HepG2 (cell line): Measurements from ENCODE around the gene AADACL4. TPM values are rescaled to one million over a fixed set of nuclear protein-coding genes. Genes with fewer than 3 reads are reported as not detected.

Experiments
- ATF2 ChIP-seq: sonication (generic); formaldehyde crosslinking; IDR thresholded peaks from 2 replicates; pipeline ENCODE4 v1.4.0; 2020; ENCODE audit warnings: missing genetic modification reagents
- GATAD2A ChIP-seq: IDR thresholded peaks from 2 replicates; pipeline ENCODE4 v1.6.1; 2016
- GRHL1 ChIP-seq: sonication (generic); formaldehyde crosslinking; conservative IDR thresholded peaks from 2 replicates; pipeline ENCODE4 v1.8.0; 2022; ENCODE audit warnings: missing genetic modification reagents
- NFE2L1 ChIP-seq: sonication (generic); formaldehyde crosslinking; IDR thresholded peaks from 2 replicates; pipeline ENCODE4 v1.4.0; 2020; ENCODE audit warnings: missing genetic modification reagents, mild to moderate bottlenecking, borderline replicate concordance
- REL ChIP-seq: sonication (generic); formaldehyde crosslinking; conservative IDR thresholded peaks from 2 replicates; pipeline ENCODE4 v1.8.0; 2022; ENCODE audit warnings: mild to moderate bottlenecking, missing genetic modification reagents, moderate library complexity
- REPIN1 ChIP-seq: sonication (generic); formaldehyde crosslinking; IDR thresholded peaks from 2 replicates; pipeline ENCODE4 v1.8.0; 2022; ENCODE audit warnings: missing genetic modification reagents, low read depth, mild to moderate bottlenecking, borderline replicate concordance
- TBX2 ChIP-seq: sonication (generic); formaldehyde crosslinking; IDR thresholded peaks from 2 replicates; pipeline ENCODE4 v1.5.0; 2020; ENCODE audit warnings: missing genetic modification reagents, mild to moderate bottlenecking, borderline replicate concordance
- ZBTB14 ChIP-seq: sonication (generic); formaldehyde crosslinking; IDR thresholded peaks from 2 replicates; pipeline ENCODE4 v1.4.0; 2020; ENCODE audit warnings: missing genetic modification reagents
- ZBTB49 ChIP-seq: sonication (generic); formaldehyde crosslinking; IDR thresholded peaks from 2 replicates; pipeline ENCODE4 v1.4.0; 2020; ENCODE audit warnings: missing genetic modification reagents, borderline replicate concordance
- ZNF3 ChIP-seq: IDR thresholded peaks from 2 replicates; pipeline ENCODE4 v1.7.0; 2017; ENCODE audit warnings: inconsistent platforms
- ZNF337 ChIP-seq: sonication (generic); formaldehyde crosslinking; IDR thresholded peaks from 2 replicates; pipeline ENCODE4 v1.5.1; 2020; ENCODE audit warnings: missing genetic modification reagents, low read depth, mild to moderate bottlenecking, borderline replicate concordance
- ZNF33A ChIP-seq: sonication (generic); formaldehyde crosslinking; IDR thresholded peaks from 2 replicates; pipeline ENCODE4 v1.5.1; 2020; ENCODE audit warnings: missing genetic modification reagents, mild to moderate bottlenecking, moderate library complexity, borderline replicate concordance
- ZNF557 ChIP-seq: sonication (generic); formaldehyde crosslinking; IDR thresholded peaks from 2 replicates; pipeline ENCODE4 v1.4.0; 2020; ENCODE audit warnings: missing genetic modification reagents
- ZZZ3 ChIP-seq: sonication (generic); formaldehyde crosslinking; IDR thresholded peaks from 2 replicates; pipeline ENCODE4 v1.4.0; 2020; ENCODE audit warnings: missing genetic modification reagents, mild to moderate bottlenecking, borderline replicate concordance
- polyA plus RNA-seq, 8 experiments: library from polyadenylated mRNA; depleted of rRNA in 3 of 8; stranded (reverse) in 7 of 8; unstranded in 1 of 8; fragments of >200 nt; fragmentation: Illumina TruSeq in 4 of 8; extraction: Trizol in 4 of 8; gene quantifications; 2 replicates each; pipeline versions ENCODE4 v1.2.1 to v1.2.3, GENCODE V29; 2011 to 2016; ENCODE audit warnings: low read depth in 4 of 8, missing spikeins in 1 of 8, mixed read lengths in 1 of 8; ENCODE audit not compliant: insufficient read depth in 1 of 8
- total RNA-seq, 5 experiments: library from RNA; depleted of rRNA; stranded (reverse); fragments of >200 nt; fragmentation: Illumina TruSeq; extraction: Trizol; gene quantifications; 2 replicates each; pipeline ENCODE4 v1.2.3, GENCODE V29; 2016; ENCODE audit warnings: low read depth in 1 of 5
- TF ChIP-seq, protein P1 (sequence below): sonication (generic); formaldehyde crosslinking; IDR thresholded peaks from 2 replicates; pipeline ENCODE4 v1.4.0; 2020; ENCODE audit warnings: missing genetic modification reagents, borderline replicate concordance
- TF ChIP-seq, protein P2 (sequence below): sonication (generic); formaldehyde crosslinking; IDR thresholded peaks from 2 replicates; pipeline ENCODE4 v1.4.0; 2020; ENCODE audit warnings: mild to moderate bottlenecking, missing genetic modification reagents

The AADACL4 gene
- total and polyA plus RNA-seq, 2 of the 13 experiments (the other 11 are each of a cell fraction or from before 2014, with no cell fraction given), result not detected

GRCh38 chr1:12604114-12604874 is 39.6 kb upstream of the AADACL4 start (continued):
- TF ChIP-seq ZZZ3 (CRISPR knock-in tag) (no peak), ZBTB49 (CRISPR knock-in tag) (no peak), TBX2 (CRISPR knock-in tag) (peak; percentile 96), ZNF33A (no peak), GATAD2A (CRISPR knock-in tag) (peak; percentile 93), ATF2 (CRISPR knock-in tag) (peak; percentile 76; the same call in 1 of the 2 replicates), REPIN1 (CRISPR knock-in tag) (no peak), GRHL1 (no peak), ZNF337 (CRISPR knock-in tag) (peak; percentile 66; the same call in 1 of the 2 replicates), ZBTB14 (CRISPR knock-in tag) (no peak), ZNF557 (no peak), NFE2L1 (CRISPR knock-in tag) (no peak), ZNF3 (CRISPR knock-in tag) (no peak), REL (CRISPR knock-in tag) (no peak)
- TF ChIP-seq, protein P1, sequence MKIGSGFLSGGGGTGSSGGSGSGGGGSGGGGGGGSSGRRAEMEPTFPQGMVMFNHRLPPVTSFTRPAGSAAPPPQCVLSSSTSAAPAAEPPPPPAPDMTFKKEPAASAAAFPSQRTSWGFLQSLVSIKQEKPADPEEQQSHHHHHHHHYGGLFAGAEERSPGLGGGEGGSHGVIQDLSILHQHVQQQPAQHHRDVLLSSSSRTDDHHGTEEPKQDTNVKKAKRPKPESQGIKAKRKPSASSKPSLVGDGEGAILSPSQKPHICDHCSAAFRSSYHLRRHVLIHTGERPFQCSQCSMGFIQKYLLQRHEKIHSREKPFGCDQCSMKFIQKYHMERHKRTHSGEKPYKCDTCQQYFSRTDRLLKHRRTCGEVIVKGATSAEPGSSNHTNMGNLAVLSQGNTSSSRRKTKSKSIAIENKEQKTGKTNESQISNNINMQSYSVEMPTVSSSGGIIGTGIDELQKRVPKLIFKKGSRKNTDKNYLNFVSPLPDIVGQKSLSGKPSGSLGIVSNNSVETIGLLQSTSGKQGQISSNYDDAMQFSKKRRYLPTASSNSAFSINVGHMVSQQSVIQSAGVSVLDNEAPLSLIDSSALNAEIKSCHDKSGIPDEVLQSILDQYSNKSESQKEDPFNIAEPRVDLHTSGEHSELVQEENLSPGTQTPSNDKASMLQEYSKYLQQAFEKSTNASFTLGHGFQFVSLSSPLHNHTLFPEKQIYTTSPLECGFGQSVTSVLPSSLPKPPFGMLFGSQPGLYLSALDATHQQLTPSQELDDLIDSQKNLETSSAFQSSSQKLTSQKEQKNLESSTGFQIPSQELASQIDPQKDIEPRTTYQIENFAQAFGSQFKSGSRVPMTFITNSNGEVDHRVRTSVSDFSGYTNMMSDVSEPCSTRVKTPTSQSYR, result peak; percentile 54; the same call in 1 of the 2 replicates
- TF ChIP-seq, protein P2, sequence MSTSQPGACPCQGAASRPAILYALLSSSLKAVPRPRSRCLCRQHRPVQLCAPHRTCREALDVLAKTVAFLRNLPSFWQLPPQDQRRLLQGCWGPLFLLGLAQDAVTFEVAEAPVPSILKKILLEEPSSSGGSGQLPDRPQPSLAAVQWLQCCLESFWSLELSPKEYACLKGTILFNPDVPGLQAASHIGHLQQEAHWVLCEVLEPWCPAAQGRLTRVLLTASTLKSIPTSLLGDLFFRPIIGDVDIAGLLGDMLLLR (CRISPR knock-in tag), result 0 out of 2 replicates have a peak, but pooled peaks have one; percentile 58
